ENCODE data around the gene NLRP6.
"Not testable (repeated sequence)": the region's sequence is repeated elsewhere in the genome, so short reads cannot be mapped to it uniquely, and the experiment has no call there.

NLRP6 gene

DNA sequence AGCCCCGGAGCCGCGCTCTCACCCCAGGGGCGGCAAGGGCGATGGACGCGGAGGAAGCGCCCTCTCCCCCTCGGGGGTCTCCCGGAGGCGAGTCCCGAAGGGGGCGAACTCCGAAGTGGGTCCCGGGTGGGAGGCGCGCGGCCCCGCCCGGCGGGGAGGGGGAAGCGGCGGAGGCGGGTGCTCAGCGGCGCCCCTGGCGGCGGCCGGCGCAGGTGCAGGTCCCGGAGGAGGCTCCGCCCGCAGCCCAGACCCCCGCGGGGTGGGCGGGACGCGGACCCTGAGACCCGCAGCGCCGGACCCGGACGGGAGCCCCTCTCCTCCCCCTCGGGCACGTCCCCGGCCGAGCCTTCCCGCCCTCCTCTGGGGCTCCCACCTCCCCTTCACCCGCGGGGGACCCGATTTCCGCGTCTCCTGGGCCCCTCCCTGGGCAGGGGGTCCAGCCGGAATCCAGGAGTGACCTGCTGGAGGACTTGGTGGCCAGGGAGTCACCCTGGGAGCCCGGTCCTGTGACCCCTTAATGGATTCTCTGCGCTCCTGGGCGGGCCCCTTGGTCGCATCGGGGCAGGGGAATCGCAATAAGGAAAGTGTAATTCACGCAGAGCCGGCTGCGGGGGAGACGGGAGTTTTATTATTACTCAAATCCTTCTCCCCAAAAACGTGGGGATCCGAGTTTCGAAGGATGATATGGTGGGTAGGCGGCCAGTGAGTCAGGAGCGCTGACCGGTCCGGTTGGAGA is 33.0 kb downstream of the NLRP6 start:
- DNase-seq: not testable (repeated sequence)

GRCh38 chr11:312092-312816 is 34.0 kb downstream of the NLRP6 start:
- no peak for DNase-seq

DNA sequence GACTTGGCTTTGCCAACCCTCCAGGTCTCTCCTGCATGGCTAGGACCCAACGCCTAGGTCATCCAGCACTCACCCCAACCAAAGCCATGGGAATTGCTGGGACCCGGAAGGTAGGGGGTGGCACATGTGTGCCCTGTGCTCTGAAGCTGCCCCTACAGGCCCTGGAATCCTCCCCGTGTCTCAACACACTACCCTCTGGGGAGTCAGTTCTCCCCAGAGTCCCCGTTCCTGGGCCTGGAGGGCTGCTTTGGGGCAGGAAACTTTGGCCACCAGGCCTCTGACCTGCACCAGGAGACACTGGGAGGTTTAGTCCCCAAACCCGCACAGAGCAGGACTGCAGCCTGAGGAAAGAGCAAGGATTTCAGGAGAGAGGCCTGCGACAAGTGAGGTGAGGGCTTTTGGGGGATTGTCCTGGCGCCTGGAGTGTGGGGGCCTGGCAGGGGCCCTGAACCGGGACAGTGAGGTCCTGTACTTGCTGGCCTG is 35.1 kb downstream of the NLRP6 start:
- DNase-seq: peak; percentile 0

DNA sequence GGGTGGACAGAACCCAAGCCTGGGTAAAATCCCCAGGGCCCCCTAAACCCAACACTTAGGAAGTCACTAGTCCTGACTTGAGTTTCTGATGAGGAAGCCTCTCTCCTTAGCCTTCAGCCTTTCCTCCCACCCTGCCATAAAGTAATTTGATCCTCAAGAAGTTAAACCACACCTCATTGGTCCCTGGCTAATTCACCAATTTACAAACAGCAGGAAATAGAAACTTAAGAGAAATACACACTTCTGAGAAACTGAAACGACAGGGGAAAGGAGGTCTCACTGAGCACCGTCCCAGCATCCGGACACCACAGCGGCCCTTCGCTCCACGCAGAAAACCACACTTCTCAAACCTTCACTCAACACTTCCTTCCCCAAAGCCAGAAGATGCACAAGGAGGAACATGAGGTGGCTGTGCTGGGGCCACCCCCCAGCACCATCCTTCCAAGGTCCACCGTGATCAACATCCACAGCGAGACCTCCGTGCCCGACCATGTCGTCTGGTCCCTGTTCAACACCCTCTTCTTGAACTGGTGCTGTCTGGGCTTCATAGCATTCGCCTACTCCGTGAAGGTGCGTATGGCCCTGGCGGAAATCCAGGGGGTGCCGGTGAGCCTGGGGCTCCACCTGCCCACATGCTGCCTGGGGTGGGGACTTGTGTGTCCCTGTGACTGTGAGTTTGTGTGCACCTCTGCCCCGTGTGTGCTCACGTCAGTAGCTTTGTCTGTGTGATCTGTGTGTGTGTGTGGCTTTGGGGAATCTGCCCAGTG is 35.8 kb downstream of the NLRP6 start, which contains the start of gene IFITM1:
TSS of gene IFITM1 (plus strand) at position 254 of the 767 bp plus-strand sequence. CDS start at position 385, 131 bp downstream.
- DNase-seq: peak; percentile 3

- not testable (repeated sequence) for DNase-seq
Observed at GRCh38 chr11:314554-314875, 36.3 kb downstream of the NLRP6 start.

GRCh38 chr11:315051-315481 is 36.9 kb downstream of the NLRP6 start:
- no peak for DNase-seq

- no peak for DNase-seq
Observed at GRCh38 chr11:315516-315994, 37.3 kb downstream of the NLRP6 start.

DNA sequence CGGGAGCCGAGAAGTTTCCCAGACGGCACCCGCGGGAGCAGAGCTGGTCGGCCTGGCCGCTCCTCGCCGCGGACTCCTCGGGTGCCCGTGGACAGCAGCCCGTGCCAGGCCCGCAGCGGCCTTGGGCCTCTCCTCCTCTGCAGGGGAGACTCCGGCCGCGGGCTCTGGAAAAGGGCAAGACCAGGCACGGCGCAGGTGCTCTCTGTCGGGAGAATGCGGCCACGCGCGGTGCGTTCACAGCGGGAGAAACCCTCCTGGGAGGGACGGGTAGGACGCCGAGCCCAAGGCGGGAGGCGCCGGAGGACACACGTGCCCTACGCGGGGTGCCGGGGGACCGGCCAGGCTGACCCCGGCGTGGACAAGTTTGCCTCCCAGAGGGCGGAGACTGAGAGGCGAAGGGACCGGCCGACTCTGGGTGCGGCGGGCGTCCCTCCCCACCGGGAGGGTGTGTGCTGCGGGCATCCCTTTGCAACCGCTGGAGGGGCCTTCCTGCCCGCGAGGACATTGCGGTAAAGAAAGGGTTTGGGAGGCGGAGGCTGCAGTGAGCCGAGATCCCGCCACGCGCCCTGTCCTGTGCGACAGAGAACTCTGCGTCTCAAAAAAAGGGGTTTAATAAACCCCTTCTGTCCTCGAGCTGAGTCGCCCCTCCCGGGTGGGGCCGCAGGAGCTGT is 38.0 kb downstream of the NLRP6 start:
- no peak for DNase-seq

- DNase-seq: no peak
Observed at GRCh38 chr11:316891-317301, 38.7 kb downstream of the NLRP6 start.

DNA sequence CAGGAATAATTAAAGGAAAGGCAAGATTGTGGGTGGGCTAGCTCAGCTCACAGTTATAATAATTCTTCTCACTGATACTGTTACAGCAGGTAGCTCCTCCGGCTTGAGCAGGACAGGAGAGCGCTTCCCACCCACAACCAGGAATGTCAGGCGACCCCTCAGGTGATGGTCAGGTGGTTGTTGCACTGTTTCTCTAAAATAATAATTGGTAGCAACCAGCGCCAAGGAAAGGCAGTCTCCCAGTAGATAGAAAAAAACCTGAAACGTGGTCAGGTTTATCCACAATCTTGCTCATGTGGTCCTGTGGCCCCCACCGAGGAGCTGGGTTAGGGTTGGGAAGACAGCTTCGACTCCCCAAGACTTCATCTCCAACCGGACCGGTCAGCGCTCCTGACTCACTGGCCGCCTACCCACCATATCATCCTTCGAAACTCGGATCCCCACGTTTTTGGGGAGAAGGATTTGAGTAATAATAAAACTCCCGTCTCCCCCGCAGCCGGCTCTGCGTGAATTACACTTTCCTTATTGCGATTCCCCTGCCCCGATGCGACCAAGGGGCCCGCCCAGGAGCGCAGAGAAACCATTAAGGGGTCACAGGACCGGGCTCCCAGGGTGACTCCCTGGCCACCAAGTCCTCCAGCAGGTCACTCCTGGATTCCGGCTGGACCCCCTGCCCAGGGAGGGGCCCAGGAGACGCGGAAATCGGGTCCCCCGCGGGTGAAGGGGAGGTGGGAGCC is 39.6 kb downstream of the NLRP6 start:
- not testable (repeated sequence) for DNase-seq

DNA sequence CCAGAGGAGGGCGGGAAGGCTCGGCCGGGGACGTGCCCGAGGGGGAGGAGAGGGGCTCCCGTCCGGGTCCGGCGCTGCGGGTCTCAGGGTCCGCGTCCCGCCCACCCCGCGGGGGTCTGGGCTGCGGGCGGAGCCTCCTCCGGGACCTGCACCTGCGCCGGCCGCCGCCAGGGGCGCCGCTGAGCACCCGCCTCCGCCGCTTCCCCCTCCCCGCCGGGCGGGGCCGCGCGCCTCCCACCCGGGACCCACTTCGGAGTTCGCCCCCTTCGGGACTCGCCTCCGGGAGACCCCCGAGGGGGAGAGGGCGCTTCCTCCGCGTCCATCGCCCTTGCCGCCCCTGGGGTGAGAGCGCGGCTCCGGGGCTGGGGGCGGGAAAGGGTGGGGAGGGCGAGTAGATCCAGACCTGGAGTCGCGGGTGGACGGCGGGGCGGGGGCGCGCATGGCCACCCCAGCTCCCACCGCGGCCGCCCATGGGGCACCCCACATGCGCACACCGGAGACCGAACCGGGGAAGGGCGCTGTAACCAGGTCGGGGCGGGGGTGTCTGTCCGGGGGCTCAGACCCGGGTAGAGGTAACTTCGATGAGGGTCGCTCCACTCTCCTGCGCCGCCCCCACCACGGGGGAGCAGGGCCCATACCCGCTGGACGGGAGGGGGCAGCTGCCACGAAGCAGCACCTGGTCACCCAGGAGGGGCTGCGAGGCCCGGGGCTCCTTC is 40.4 kb downstream of the NLRP6 start:
- not testable (repeated sequence) for DNase-seq

GRCh38 chr11:319121-319887 is 41.1 kb downstream of the NLRP6 start:
- not testable (repeated sequence) for DNase-seq

DNA sequence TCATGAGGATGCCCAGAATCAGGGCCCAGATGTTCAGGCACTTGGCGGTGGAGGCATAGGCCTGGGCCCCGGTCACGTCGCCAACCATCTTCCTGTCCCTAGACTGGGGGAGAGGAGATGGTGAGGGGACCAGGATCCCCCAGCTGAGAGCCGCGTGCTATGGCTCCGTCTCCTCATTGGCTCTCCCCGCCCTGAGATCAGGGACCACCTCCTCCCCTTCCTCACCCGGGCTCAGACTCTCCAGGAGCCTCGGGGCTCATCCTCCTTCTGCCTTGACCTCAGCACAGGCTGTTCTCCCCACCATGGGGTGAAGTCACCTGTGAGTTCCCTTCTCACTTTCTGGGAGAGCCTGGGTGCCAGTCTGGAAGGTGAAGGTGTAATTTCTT is 41.7 kb downstream of the NLRP6 start:
- not testable (repeated sequence) for DNase-seq

- no peak for DNase-seq
Observed at GRCh38 chr11:324156-324555, 45.9 kb downstream of the NLRP6 start.

DNA sequence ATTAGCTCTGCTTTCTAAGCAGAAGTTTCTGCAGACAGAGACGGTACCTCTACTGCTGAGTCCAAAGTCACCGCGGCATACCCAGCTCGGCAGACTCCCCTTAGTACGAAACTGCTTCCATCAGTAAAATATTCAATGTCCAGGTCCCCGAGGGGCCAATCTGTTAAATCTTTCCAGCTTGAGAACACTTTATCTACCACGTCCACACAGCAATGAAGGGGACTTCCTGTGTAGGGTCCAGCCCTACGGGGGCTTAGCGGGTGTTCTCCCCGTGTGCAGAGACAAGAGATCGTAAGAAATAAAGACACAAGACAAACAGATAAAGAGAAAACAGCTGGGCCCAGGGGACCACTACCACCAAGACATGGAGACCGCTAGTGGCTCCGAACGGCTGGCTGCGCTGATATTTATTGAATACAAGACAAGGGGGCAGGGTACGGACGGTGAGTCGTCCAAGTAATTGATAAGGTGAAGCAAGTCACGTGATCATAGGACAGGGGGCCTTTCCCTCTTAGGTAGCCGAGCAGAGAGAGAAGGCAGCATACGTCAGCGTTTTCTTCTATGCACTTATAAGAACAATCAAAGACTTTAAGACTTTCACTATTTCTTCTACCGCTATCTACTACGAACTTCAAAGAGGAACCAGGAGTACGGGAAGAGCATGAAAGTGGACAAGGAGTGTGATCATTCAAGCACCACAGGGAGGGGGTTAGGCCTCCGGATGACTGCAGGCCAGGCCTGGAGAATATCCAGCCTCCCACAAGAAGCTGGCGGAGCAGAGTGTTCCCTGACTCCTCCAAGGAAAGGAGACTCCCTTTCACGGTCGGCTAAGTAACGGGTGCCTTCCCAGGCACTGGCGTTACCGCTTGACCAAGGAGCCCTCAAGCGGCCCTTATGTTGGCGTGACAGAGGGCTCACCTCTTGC is 46.6 kb downstream of the NLRP6 start:
- DNase-seq: not testable (repeated sequence)

DNA sequence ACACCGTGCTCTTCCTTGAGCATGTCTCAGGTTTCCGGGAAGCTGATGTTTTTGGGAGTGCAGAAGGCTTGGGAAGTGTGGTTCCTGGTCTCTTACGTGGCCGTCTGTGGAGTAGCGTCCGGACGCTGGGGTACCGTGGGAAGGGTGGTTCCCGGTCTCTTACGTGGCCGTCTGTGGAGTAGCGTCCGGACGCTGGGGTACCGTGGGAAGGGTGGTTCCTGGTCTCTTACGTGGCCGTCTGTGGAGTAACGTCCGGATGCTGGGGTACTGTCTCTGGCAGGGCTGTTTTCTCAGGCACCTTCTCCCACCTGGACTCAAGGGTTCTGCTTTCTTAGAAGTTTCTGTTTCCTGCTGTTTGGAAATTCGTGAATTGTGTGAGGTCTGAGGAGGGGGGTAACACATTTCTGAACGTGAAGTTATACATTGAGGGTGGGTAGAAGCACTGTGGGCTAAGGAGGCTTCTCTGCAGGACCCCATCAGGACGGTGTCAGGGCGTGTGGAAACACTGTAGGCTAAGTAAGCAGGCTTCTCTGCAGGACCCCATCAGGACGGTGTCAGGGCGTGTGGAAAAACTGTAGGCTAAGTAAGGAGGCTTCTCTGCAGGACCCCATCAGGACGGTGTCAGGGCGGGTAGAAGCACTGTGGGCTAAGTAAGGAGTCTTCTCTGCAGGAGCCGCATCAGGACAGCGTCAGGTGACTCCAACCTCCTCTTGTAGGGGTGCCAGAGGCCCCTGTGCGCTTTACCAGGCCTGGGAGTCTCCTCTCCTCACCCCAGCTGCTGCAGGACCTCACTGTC is 47.8 kb downstream of the NLRP6 start:
- DNase-seq: no peak

DNA sequence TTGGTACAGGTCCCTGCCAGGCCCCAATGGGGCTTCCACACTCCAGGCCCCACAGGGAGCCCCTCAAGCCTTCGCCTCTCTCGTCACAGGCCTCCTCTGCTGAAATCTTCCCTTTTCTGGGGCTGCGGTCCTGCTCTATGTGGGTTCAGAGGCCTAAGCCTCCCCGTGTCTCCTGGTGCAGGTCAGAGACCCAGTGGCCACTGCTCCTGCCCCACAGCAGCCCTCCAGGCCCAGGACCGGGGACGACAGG is 48.3 kb downstream of the NLRP6 start:
- no peak for DNase-seq

- DNase-seq: peak; percentile 92
Observed at GRCh38 chr11:326842-327580, 48.8 kb downstream of the NLRP6 start.
